ENCODE data around the gene C9.
"Not testable (repeated sequence)": the region's sequence is repeated elsewhere in the genome, so short reads cannot be mapped to it uniquely, and the experiment has no call there.

The C9 gene

DNA sequence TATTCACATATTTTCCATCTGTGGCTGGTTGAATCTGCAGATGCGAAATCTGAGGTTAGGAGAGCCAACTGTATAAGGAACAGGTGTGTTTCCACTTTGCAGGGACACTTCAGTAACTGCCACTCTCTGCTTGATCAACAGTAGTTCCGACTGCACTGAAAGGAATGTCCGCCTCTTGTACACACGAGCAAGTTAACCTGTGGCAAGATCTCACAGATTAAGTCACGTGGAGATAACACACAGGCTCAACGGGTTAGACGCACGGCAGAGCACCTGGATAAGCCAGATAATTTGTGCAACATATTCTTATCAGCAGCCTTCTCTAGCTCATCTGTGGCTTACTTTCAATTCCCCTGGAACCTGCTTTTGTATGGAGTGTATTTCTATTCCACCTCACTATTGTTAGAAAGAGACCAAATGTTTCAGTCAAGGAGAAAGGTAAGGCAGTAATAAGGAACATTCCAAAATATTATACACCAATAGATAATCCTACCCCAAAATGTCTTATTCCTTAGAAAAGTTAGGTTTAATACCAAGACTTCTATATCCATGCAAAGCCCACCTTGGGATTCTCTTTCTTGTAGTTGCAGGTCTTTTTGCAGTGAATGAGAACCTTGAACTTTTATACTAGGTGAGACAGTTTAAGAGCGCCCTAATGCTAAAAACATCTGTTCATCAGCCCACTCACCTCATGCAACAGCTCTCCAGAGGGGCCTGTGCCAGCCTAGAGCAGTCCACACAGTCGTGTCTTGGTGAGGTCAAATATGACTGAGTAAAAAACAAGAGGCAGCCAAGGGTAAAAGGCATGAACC lies 6.5 kb upstream of the C9 start:
- DNase-seq: no peak

DNA sequence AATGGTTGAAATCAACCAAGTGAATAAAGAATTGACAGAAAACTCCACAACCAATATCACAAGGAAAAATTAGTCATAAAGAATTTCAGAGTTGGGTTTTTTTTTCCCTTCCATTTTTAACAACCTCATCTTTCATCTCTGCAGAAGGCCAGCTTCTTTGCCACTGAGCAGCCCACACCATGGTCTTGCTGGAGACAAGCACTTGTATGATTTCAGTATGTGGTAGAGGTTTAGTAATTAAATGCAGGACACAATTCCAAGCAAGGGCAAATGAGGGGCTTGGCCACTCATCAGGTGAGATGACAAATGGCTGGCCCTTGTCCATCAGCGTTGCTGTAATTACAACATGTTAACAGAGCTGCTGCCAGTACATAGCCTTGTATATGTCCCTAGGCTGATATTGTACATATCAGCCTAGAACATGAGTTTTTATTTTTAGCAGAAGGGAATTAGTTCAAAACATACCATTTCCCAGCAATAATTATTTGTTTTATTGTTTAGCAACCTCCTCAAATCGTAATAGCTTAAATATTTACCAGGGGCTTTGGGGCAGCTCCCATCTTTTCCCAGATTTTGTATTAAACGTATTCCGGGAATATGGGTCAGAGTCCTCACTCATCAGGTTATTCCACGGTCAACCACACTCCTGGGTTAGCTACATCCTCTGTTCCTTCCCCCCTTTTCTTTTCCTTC lies 5.0 kb upstream of the C9 start:
- no peak for DNase-seq

DNA sequence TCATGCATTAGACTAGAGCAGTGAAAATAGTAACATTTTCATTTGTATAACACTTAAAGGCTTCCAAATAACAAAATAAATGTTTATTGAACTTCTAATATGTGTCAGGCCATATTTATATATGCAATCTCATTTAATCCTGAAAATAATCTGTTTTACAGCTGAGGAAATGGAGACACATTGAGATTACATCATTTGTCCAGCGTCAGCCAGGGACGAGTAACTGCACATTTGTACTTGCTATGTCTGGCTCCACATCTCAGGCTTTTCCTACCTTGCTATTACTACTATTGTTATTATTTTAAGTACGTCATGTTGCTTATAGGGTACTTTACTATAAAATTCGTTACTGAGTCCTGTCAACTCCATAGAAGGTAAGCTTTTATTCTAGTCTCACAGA lies 3.8 kb upstream of the C9 start:
- DNase-seq: no peak

DNA sequence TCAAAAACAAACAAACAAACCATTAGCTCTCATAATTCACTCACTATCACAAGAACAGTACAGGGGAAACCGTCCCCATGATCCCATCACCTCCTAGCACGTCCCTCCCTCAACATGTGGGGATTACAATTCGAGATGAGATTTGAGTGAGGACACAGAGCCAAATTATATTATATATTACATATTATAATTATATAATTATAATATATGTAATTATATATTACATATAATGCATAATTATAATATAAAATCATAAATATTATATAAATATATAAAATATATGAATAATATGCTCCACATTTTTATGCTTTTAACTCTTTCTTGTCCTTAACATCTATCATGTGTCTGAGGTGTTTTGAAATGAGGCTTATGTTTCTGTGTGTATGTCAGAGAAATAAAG lies 3.4 kb upstream of the C9 start:
- no peak for DNase-seq

DNA sequence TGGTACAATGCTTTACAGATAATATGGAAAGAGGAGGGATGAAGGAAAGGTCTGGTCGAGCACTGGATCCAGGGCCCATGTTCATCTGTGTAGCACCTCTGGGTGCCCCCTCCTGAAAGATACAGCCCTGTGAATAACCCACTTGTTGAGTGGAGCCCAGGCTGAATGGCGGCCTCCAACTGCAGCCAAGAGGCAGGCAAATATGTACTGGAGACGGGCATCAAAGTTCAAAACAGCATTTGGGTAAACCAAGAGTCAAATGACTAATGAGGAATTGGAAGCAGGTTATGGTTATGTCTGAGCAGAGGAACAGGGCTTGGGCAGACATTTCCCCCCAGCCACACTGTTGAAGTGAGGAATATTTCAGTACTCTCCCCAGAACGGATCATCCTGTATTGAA lies 1.1 kb downstream of the C9 start:
- no peak for DNase-seq

DNA sequence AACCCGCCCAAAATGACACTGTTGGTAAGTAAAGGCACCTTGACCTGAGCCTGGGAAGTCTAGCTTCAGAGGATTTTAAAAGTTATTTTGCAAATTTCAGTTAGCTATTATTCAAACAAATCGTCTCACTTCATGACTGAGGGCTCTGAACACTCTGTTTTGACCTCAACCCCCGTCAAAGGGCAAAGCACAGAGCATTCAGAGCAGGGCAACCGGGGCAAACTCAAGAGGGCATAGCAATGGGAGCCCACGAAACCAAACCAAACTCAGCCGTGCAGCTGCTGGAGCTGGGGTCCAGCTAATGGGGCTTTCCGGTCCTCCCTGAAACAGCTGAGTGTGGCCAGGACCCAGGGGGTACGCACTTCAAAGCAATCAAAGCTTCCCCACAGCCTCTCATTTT lies 1.6 kb downstream of the C9 start:
- no peak for DNase-seq

DNA sequence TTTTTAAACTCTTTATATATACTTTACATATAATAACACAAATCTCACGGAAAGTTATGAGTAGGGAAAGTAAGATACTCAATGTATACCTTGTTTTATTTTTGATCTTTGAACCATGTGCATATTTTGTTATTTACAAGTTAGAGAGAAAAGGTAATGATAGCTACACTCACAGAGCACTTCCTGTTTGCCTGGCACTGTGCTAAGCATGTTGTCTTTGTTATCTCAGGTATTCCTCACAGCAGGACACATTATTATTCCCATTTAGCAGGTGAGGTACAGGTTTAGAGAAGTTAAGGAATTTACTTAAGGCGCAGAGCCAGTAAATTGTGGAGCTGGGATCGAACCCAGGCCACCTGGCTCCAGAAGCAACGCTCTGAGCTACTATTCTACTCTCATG lies 3.0 kb downstream of the C9 start:
- DNase-seq: no peak

DNA sequence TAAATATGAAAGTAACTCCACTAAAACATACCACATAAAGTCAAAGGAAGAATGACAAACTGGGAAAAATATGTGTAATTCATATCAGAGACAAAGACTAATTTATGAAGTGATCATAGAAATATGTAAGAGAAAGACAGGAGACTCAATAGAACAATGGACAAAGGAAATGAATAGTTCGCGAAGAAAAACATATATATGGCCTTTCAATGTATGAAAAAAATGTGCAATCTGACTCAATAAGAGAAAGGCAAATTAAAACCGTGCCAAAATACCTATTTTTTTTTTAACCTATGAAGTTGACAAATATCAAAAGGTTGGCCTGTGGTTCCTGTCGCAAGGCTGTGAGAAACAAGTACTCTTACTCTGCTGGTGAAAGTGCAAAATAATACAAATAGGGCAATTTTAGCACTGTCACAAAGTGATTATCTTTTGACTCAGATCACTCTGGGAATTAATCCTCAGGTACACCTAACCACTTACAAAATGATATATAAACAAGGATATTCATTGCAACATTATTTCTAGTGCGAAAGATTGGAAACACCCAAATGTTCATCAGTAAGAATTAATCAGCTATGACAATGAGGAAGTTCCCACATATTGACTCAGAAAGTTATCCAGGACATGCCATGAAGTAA lies 3.7 kb downstream of the C9 start:
- DNase-seq: no peak

DNA sequence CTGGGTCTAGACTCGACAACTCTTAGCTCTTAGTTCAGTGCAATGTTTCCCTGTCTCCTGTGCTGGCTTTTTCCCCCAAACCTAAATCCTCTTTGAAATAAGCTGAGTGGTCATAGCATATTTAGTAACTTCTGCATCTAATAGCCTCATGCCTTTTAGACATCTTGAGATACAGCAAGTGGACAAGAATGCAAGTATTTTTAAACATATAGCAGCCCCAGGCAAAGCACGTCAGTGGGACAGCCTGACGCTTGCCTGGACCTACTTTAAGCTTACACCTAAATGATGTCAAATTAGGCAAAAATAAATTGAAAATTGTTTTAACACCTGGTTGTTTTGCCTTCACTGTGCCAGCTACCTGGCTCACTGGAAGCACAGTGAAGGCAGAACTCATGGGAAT lies 8.0 kb downstream of the C9 start:
- DNase-seq: no peak

DNA sequence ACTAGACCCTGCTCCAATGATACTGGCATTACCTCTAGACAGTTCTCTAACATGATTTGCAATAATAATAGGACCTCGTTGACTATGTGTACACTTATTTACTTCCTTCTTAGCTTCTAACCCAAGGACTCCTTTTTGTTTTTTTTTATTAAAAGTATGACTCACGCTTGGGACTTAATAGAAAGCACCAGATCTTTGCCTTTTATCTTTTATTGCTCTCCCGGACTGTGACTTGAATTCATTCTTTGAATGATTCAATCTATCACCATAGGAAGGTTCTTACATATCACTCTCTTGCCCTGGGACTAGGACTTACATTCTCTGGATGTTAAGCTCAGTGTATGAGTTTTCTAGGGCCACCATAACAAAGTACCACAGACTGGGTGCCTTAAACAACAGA lies 9.0 kb downstream of the C9 start:
- DNase-seq: no peak

DNA sequence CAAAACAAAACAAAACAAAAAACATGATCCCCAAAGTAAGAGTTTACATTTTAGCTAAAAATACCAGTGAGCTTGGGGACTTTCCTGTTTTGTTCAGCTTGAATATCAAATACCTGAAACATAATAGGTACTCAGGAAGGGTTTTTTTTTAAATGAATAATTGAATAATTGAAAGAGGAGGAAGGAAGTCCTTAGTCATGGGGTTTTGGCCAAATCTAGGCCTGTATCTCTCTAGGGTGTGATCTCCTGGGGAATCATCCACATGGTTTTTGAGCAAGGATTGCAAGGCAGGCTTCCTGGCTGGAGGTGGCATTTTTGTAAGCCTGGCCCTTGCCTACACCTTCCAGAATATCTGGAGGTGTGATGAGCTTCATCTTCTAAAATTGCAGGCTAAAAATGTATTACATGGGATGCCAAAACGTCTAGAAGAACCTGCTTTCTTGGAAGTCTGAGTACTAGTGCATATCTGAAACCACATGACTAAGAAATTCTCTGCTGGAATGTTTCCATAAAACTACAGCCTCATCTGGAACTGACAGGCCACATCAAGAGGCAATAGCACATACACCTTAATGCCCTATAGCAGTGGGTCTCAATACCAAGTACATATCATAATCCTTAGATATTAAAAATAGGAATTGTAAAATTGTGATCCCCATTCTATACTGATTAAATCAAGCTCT lies 10.4 kb downstream of the C9 start:
- no peak for DNase-seq

DNA sequence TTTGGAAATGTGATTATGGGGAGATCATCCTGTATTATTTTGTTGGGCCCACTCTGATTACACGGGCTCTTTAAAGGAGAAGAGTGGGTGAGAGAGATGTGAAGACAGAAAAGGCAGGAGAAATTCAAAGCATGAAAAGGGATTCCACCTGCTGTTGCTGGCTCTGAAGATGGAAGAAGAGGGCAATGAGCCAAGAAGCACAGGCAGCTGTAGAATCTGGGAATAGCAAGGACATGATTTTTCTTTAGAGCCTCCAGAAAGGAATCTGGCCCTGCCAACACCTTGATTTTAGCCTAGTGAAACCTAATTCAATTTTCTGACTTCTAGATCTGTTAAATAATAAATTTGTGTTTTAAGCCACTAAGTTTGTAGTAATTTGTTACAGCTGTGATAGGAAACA lies 11.3 kb downstream of the C9 start:
- no peak for DNase-seq

DNA sequence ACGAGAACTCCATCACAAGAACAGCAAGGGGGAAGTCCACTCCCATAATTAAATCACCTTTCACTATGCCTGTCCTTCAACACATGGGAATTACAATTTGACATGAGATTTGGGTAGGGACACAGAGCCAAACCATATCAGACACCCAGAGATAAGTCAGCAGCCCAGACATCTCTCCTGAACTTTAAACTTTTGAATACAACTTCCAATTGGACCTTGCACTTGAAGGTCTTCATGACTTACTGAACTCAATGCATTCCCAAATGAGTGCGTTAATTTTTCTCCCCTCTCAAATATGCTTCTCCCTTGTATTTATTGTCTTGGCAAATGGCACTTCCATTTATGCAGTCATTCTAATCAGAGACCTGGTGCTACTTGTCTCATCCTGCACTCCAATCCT lies 12.1 kb downstream of the C9 start:
- no peak for DNase-seq

DNA sequence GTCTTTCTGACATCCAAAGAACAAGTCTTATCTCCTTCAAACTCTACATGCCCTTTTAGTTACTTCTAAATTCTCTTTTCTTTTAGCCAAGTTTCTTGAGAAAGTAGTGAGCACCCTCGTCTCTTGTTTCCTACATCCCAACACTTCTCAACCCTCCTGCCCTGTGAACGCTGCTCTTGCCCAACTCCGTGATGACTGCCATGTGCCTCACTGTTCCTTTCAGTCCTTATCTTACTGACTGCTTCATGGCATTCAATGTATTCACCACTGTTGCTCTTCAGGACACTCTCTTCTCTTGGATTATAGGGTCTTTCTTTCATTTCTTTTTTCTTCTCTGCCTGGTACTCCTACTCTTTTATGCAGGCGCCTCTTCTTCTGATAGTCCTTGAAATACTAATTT lies 14.8 kb downstream of the C9 start:
- DNase-seq: no peak

DNA sequence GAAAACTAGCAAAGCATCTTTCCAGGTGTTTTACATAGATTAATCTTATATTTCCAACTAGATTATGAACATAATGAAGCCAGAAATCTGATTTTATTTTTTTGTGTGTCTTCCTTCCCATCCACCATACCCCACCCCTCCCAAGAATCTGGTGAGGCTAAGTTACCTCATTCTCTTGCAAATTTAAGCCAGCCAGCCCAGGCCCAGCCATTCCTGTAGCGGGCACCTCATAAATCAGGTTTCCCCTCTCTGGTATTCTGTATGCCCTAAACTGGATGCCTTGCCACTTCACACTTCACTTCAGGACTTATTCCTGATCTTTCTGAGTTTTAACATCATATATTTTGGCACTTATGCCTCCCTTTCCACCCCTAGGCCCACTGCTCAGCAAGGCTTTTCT lies 21.8 kb downstream of the C9 start:
- DNase-seq: no peak

DNA sequence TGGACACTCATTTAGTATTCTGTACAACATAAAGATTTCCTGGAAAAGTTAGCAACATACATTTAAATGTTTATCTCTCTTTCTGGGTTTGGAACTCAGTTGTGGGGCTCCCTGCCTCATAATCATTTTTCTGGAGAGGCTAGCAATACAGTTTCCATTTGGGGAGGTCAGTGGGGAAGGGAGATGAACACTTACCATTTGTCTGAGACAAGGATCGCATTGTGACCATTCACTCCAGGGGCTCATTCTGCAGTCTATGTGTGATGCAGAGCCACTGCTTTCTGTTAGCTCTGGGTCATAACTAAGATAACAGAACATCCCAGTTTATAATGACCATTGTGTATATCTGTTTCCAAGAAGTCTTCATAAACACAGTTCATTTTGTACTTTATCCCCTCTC lies 22.4 kb downstream of the C9 start:
- DNase-seq: no peak

DNA sequence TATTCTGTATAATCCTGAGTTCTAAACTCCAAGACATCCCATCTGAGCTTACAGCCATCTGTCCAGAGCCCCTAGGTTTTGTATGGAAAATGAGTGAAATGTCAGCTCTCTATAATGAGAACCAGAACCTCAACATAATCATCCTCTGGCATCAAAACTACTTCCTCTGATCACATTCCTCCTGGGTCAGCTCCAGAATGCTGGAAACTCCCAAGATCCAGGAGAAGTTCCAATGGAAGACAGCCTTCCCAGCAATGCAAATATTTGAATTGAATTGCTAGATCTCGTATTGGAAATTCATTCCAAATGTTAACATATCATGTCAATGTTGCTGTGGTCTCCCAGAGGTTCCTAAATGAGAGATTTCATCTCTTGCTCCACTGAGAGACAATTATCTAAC lies 23.8 kb downstream of the C9 start:
- no peak for DNase-seq

DNA sequence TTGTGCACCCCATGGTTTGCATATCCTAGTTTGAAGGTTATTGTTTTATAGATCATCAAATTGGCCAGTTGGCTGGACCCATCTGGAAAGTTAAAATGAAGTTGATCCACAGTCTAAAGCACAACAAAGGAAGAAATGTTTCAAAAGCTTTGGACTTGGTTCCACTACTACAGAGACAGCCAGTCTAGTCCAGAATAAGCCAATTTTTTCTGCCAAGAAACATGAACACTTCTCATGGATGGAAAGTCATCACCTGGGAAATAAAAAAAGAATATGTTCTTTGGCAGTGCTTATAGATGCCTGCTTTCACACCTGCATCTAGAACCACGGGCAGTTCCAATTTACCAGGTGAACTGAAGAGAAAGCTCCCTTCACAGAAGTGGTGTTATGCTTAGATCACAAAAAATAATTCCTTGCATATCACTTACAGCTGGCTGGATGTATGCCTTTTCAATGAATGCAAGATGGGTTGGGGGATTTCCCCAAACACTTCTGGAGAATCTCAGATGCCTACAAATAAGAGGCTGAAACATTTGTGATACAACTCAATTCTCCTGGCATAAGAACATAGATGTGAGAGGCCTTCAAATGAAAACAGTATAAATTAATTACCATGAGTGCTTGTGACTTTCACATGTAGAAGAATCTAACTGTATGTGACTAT lies 26.9 kb downstream of the C9 start:
- DNase-seq: no peak

DNA sequence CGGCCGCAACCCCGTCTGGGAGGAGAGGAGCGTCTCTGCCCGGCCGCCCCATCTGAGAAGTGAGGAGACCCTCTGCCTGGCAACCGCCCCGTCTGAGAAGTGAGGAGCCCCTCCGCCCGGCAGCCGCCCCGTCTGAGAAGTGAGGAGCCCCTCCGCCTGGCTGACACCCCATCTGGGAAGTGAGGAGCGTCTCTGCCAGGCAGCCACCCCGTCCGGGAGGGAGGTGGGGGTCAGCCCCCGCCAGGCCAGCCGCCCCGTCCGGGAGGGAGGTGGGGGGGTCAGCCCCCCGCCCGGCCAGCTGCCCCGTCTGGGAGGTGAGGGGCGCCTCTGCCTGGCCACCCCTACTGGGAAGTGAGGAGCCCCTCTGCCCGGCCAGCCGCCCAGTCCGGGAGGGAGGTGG lies 30.0 kb downstream of the C9 start:
- not testable (repeated sequence) for DNase-seq

DNA sequence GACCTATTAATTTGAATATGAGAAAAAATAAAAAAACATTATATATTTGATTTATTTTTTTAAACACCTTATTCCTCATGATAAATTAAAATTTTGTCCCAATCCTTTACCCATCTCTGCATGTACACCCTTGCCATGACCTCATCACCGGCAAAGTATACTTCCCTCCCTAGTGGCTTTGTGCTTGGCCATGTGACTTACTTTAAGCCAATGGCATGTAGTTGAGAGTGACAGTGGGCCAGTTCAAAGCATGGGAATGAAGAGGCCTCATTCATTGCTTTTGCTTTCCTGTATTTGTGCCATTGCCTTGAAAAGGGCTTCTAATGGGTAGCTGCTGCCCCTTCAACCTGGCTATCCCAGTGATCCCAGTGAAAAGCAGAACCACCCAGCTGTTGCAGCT lies 31.2 kb downstream of the C9 start:
- no peak for DNase-seq

DNA sequence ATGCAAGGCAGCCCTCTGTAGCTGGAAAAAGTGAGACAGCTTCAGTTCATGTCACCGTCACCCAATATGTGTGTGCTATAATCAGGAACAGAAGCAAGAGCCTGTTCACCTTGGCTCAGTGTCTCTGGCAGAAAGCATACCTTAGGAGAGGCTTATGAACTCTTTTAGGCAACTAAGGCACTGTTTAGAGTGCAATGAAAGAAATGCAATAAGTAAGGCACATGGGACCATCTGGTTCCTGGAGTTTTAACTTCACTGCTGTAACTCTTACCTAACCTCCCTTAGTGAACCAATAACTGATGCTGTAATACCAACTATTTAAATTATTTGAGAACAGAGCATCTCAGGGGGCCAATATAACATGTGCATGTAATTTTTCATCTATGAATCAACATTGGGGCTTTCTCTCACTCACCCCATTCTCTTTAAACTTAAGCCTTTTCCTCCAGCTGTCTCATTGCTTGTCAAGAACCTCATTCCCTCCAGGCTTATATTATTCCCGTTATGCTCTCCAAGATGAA lies 32.4 kb downstream of the C9 start:
- DNase-seq: no peak

DNA sequence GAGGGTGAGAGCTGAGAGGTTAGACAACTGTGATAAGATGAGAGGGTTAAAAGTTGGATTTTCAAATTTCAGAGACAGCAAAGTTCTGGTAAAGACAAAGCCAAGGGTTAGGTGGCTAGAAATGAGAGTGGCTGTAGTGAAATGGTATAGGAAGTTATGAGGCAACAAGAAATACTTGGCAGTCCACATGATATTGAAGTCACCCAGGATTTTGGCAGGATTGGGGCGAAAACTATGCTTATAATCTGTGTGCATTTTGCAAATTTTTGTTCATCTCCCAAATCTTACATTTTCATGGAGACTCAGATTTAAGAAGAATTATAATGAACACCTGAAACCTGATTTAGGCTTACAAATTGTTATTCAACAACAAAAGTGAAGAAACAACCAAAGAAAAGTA lies 35.6 kb downstream of the C9 start:
- DNase-seq: no peak

DNA sequence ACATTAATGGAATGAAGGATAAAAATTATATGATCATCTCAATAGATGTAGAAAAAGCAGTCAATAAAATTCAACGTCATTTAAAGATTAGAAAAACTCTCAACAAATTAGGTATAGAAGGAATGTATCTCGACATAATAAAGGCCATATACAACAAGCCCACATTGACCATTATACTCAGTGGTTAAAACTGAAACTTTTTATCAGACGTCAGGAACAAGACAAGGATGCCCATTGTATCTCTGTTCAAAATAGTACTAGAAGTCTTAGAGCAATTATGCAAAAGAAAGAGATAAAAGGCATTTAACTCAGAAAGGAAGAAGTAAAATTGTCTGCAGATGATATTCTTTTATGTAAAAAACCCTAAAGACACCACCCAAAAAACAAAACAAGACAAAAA lies 40.8 kb downstream of the C9 start:
- DNase-seq: no peak
